Upper lobe of left lung (tissue), 4 donors: ENCODE measurements around the gene CDHR2.

Source experiments
- CTCF ChIP-seq, 6 experiments: fragments of 450-650 bp in 4 of 6; fragments of 200-600 bp in 2 of 6; sonication (generic) in 2 of 6; IDR thresholded peaks; one replicate each; pipeline ENCODE4 v1.5.1; 2016 to 2019; ENCODE audit warnings: antibody characterized with exemption in 6 of 6
- EP300 ChIP-seq, 4 donors: sonication (generic); formaldehyde crosslinking; IDR thresholded peaks; one replicate each; pipeline ENCODE4 v1.5.1; 2017; ENCODE audit warnings: antibody characterized with exemption in 4 of 4, control low read depth in 2 of 4
- POLR2A ChIP-seq, 4 donors: fragments of 450-650 bp; IDR thresholded peaks; one replicate each; pipeline ENCODE4 v1.5.1; 2016 to 2017; ENCODE audit warnings: antibody characterized with exemption in 4 of 4, mild to moderate bottlenecking in 2 of 4

- TF ChIP-seq CTCF (IDR thresholded peaks at IDR 0.05) (no peak), EP300 (IDR thresholded peaks at IDR 0.05) (no peak), POLR2A (IDR thresholded peaks at IDR 0.05) (no peak)
These were observed 7.0 kb upstream of the CDHR2 start for GRCh38 chr5:176542135-176542595.
